CD4-positive, alpha-beta T cell treated with Interleukin-4 for 4 hours (primary cell): ENCODE measurements around the gene SMOC2.
"Not testable (repeated sequence)": the region's sequence is repeated elsewhere in the genome, so short reads cannot be mapped to it uniquely, and the experiment has no call there.

Source experiments
- DNase-seq: peaks from one replicate; pipeline ENCODE4 v3.0.0-alpha.2; 2020

SMOC2 gene

DNA sequence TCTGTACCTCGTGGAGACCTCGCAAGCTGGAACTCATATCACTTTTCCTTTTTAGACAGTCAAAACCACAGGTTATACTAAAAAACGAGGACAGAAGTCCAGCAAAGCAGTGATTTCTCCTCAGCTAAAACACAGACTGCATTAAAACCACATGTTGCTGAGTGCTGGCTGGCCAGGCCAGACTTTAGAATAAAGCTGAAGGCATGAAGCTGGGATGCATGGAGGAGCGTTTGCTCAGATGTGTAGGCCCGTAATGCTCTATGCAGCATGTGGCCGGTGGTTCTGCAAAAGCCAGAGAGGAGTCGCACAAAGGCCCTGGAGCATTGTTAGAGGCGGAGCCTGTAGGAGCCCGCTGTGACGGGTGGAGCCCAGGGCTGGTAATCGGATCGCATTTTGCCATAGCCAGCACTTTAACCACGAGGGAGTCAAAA is 83.6 kb downstream of the SMOC2 start:
- no peak for DNase-seq

DNA sequence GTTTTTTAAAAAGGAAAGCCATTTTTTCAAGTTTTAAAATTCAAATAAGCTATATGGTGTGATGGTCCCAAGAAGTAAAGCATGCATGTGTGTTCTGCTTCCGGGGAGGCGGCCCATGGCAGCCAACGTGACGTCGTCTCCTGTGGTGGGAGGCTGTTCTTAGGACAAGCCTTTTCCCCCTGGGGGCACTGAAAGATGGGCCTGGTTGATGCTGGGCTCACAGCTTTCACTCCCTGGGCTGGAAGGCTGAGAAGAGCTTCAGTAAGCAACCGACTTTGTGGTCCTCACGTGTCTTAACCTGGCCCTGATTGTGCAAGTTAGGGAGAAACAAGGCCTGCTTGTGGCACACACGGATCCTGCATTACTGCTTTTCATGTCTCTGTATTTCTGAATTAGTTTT is 84.1 kb downstream of the SMOC2 start:
- no peak for DNase-seq

DNA sequence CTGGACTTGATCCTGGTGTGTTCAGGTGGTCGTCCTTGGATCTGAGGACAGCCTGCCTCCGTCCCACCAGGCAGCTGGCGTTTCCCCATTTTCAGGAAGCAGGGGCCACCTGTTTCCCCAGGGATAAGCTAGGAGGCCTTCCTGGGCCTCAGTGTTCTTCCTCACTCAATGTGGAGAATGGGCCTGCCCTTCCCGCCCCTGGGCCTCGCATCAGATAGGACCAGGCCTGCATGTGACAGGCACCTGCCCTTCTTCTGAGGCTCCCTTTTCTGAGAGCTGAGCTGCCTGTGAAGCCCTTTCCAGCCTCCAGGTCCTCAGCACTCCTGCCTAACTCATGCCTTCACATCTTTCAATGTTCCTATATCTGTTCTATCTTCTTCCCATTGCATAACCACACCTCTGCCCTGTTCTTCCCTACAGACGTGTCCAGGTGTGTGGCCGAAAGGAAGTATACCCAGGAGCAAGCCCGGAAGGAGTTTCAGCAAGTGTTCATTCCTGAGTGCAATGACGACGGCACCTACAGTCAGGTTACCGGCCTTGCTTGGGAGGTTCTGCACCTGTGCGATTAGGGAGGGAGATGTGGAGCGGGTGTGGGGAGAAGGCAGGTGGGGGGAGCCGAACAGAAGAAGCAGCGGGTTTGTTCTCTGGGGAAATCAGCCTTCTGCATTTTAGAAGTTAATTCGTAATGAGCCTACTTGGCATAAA is 85.1 kb downstream of the SMOC2 start:
- DNase-seq: no peak

DNA sequence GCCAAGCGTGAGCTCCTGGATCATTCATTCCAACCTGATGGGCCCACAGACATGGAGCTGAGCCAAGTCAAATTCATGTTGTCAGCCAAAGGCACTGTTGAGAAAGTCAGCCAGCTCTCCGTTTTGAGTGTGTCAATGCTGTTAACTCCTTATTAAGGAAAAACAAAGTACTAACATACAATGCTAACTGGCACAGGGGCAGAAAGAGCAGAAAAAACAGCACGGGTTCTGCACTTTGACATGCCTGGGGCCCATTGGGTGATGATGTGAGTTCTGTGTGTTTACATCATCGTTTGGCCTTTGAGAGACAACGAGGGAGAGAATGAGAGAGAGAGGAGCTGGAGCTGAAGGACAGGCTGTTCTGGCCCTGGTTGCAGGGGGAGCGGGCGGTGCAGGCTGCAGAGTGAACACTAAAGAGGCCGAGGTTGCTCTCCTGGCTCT is 85.9 kb downstream of the SMOC2 start:
- no peak for DNase-seq

DNA sequence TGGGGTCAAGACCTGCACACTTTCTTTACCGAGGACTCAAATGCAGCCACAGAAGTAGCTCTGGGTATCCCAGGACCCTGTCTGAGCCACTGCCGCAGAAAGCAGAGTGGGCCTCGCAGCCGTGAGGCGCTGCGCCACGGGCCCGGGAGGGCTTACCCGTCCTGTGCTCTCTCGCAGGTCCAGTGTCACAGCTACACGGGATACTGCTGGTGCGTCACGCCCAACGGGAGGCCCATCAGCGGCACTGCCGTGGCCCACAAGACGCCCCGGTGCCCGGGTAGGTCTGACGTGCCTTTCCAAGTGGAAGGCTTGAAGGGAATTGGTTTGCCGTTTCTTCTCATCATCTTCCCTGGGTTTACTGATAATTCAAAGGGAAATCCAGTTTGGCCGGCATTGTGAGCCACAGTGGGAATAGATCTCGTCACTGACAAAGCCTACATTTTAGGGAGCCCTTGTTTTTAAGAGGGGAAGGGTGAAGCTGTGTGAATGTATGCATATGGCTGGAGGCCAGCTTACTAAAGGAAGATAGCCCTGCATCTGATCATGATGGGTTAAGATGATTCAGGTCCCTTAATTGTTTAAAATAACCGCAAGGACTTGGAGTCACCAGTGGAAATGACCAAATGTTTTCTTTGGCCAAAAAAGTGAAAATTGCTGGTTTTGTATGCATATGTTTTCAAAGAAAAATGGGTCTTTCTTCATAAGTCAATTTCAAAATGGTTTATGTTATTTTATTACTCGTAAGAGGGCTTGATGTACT is 86.6 kb downstream of the SMOC2 start:
- no peak for DNase-seq

DNA sequence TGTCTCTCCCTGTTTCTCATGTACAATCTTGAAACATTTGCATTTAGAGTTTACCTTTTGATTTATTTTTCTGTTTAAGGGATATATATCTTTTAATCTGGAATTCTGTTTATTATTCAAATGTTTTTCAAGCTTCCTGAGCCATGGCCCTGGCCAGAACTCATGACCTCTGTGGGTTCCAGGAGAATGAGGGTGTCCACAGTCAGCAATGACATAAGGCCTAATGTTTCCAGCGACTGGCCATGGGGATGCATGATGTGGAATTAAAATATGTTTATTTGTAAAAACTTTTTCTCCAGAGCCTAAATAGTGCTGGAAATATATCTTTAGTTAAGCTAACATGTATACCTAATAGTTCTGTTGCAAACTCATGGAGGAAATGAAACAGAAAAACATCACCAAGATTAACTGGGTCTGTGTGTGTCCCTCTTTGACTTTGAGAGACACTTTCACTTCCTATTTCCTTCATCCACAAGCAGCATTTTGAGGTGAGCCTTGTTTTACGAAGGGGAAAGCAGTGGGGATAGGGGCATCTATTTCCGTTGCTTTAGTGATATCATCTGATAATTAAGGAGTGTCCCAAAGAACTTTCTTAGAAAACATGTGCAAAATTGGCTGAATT is 87.6 kb downstream of the SMOC2 start:
- DNase-seq: no peak

DNA sequence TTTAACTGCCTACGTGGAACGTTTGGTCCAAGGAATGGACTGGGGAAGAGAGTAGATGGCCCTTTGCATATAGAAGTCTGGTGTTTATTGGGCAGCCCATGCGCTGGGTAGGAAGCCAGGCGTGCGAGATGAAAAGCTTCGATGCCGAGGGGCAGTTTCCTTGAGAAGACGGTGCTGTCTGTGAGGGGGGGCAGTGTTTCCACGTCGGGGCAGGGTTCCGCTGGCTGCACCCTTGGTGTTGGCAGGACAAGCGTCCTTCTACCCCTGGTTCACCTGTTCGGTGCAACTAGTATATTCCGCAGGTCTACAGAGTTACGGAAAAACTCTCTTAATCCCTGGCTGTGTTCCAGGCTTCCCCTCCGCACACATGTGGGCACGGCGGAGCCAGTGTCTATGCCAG is 88.2 kb downstream of the SMOC2 start:
- DNase-seq: no peak

DNA sequence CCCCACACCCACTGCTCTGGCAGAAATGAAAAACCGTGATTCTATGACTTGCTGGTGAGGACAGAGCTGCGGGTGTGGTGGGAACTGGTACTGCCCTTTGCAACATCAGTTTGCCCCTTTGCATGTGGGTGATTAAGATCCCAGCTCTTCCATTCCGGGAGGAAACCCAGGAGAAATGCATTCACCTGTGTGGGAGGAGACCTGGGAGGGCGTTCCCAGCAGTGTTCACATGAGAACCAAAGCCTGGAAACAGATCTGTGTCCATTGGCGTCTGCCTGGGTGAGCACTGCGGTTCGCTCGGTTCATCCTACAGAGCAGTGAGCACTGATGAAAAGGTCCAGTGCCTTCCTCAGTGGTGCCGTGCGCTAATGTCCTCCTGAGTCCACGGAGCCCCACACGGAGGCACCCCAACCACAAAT is 89.7 kb downstream of the SMOC2 start:
- DNase-seq: no peak

DNA sequence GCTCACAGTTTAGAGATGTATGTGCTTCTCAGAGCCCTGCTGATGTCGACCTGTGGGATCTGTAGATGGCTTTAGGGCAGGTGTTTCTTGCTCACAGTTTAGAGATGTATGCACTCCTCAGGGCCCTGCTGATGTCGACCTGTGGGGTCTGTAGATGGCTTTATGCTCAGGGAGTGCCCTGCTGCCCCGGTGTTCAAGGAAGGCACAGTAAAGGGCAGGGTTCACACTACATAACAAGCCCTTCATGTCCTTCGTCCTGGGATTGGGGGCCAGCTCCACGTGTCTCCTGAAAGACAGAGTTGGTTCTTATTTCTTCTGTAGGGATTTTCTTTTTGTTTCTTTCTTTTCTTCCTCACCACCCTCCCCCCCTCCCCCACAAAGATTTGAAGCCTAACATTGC is 91.1 kb downstream of the SMOC2 start:
- no peak for DNase-seq

DNA sequence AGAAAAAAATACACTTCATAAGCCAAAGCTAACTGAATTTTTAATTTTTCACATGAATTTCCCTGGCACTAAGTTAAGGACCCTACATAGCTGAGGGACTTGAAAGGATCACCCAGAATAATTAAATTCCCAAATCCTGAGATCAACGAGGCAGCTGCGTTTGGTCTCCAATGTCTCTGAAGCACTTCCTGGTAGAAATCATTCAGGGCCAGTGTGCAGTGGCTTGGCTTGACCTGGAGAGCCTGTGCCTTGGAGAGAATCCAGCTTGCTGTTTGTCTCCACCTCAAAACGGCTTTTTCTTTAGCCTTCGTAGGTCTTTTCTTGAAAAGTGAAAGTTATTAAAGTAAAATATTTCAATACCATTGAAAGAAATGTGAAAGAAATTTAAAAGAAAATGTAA is 92.4 kb downstream of the SMOC2 start:
- DNase-seq: no peak

DNA sequence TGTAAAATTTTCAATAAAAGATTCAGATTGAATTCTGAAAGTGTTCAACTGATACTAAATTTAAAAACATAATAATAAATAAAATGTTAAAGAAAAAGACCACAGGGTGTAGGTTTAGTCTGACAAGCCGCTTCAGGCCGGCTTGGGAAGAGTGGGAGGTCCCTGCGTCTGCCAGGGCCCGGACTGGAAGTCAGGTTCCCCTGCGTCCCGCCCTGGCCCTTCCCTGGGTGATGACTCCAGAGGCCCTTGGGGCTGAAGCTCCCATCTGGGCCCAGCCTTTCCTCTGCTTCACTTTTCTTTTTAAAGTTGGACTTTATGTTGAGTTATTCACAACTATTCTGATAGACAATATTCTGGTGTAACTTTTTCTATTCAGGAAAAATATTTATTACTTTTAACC is 93.3 kb downstream of the SMOC2 start:
- no peak for DNase-seq

DNA sequence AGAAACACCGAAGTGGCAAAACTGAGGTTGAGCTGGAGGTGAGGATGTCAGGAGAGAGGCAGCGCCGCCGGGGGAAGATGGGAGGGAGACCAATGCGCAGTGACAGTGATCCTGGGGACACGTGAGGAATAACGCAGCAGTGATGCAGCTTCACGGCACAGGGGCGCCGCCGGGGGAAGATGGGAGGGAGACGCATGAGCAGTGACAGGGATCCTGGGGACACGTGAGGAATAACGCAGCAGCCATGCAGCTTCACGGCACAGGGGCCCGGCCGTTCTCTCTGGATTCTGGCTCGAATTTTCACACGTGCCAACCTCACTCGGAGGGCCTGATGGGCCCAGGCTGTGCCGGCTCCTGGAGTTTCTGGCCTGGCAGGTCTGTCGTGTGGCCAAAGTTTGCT is 94.7 kb downstream of the SMOC2 start:
- no peak for DNase-seq

DNA sequence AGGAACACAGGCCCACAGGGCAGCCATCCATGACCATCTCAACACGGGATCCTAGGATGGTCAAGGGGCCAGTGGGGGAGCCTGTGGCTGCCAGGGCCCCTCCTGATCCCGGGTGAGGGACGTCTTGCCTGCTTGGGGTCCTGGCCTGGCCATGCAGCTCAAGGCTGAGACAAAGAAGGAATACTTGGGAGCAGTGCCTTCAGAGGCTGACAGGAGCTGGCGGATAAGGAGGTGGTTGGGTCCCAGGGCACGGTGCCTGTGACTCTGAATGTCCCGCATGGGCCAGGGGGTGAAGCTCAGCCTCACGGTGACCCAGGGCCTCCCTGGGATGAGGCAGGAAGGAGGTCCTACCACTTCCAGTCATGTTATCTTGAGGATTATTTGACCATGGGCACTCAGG is 95.2 kb downstream of the SMOC2 start:
- DNase-seq: no peak

DNA sequence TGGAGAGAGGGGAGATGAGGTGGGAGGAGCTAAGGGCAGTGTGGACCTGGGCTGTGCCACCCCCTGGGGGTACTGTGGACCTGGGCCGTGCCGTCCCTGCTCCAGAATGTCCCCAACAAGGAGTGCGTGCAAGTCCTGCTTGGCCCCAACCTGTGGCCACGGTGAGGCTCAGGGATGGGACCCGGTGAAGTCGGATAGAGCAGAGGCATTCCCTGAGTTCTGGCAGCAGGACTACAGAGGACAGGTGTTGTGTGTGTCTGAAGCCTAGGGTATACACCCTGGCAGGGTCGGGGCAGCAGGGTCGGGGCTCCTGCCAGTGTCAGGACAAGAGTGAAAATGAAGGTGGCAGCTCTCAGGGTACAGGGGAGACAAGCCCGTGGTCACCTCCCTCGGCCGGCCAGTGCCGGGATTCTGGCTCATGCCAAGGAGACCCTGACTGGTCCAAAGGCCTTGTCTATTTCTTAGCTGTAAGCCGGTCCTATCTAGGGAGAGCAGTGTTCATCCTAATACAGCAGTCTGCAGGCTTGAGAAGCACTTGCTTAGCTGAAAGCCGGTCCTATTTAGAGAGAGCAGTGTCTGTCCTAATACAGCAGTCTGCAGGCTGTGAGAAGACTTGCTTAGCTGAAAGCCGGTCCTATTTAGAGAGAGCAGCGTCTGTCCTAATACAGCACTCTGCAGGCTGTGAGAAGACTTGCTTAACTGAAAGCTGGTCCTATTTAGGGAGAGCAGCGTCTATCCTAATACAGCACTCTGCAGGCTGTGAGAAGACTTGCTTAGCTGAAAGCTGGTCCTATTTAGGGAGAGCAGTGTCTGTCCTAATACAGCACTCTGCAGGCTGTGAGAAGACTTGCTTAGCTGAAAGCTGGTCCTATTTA is 95.9 kb downstream of the SMOC2 start:
- no peak for DNase-seq

DNA sequence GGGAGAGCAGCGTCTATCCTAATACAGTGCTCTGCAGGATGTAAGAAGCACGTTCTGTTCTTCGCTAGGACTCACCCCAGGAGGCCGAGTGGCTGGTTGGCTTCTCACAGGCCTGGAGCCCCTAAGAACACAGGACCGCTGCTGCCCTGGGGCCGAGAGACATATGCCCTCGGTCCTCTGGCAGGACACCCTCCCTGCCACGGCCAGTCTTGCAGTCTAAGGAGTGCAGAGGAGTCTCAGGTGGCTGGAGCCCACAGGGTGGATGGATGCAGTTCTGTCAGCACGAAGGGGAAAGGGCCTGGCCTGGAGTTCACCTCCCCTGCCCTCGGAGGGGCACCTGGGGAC is 96.5 kb downstream of the SMOC2 start:
- DNase-seq: no peak

DNA sequence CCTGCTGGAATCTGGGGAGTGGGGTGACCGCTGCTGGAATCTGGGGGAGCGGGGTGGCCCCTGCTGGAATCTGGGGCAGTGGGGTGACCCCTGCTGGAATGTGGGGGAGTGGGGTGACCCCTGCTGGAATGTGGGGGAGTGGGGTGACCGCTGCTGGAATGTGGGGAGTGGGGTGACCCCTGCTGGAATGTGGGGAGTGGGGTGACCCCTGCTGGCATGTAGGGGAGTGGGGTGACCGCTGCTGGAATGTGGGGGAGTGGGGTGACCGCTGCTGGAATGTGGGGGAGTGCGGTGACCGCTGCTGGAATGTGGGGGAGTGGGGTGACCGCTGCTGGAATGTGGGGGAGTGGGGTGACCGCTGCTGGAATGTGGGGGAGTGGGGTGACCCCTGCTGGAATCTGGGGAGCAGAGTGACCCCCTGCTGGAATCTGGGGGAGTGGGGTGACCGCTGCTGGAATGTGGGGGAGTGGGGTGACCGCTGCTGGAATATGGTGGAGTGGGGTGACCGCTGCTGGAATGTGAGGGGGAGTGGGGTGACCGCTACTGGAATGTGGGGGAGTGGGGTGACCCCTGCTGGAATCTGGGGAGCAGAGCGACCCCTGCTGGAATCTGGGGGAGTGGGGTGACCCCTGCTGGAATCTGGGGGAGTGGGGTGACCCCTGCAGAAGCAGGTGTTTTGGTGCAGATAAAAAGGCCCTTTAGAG is 97.4 kb downstream of the SMOC2 start:
- not testable (repeated sequence) for DNase-seq

DNA sequence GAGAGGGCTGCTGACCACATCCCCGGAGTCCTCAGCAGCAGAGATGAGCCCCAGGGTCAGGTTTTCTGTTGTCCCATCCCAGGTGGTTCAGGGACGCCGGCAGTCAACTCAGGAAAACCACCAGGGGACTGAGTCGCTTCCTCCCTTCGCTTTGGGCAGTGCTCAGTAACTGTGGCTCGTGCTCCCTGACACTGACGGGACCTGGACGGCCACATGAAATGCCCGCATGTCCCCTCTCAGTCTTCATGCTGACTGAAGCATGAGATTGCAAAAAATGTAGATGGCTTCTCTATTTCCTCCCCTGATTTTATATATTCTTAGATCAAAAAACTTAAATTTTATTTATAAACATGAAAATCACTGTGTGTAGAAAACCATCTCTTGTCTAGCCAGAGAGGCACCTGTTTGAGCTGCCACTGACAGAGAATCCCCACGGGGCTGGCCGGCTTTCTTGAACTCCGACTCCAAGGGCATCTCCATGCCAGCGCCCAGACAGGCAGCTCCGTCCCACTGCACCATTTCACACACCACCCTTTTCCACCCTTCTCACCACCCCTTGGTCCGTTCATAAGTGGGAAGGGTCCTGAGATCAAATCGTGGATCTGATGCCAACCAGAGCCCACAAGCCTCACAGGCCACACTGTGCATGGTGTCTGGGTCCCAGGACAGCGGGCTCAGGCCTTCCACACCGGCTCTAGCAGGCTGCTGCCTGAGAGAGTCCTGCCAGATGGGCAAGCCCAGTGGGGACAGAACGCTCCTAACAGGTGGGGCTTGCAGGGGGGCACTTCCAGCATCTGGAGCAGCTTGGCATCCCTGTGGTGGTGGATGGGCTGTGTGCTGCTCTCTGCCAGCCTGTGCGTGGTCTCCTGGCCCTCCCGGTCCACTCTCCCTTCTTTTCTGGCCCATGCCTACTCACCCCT is 98.2 kb downstream of the SMOC2 start:
- no peak for DNase-seq

DNA sequence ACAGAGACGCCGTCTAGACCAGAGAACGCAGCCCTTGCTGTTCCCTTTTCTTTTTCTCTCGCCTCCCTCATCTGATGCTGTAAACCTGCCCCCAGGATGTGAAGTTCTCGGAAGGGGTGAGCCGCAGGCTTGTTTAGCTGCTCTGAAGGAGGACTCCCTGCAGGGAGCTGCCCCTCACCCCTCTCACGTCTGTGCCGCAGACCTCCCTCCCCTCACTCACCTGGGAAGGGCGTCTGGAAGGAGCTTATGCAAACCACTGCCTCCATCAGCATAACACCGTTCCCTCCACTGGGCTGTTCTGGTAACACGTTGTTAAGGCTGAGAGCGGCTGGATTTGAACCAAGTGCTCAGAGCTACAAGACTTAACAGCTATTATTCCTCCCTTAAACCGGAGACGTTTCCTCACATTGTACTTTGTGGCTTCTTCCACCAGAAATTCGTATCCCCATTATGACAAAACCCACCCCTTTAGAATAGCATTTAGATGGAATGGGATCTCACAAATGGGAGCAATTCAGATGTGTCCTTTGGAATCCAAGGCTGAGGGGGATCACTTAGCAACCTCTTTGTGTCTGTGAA is 99.8 kb downstream of the SMOC2 start:
- no peak for DNase-seq

DNA sequence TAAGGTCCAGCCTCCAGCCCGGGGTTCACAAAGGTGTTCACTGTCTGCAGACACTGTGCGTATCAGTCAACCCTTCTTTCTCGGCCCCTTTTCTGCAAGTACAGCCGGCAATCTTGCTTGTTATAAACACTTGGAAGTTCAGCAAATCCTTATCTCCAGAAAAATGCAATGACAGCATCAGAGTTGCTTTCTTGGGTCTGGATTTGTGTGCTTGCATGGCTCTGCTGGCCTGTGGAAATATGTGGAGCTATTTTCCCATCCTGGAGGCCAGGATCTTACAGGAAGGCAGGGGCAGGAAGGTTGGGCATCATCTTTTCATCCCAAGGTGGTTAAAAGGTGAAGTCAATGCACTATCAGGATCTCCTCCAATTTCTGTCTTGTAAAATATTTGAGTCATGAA is 100.3 kb downstream of the SMOC2 start:
- DNase-seq: no peak

DNA sequence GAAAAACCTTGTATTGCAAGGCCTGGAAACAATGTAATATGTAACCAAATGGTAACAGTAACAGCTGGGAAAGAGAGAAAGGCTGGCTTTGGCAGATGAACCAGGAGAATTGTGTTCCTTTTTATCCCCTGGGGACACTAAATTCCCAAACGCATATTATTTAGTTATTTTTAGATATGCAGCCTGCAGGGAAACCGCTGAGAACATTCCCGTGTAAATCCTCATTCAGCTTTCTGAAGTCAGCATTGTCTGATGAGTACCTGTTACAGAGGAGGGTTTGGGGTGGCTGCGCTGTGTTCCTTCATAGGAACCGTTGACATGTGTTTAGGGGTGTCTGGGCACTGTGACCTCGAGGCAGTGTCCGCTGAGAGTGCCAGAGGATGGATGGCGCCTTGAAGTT is 101.3 kb downstream of the SMOC2 start:
- DNase-seq: no peak

DNA sequence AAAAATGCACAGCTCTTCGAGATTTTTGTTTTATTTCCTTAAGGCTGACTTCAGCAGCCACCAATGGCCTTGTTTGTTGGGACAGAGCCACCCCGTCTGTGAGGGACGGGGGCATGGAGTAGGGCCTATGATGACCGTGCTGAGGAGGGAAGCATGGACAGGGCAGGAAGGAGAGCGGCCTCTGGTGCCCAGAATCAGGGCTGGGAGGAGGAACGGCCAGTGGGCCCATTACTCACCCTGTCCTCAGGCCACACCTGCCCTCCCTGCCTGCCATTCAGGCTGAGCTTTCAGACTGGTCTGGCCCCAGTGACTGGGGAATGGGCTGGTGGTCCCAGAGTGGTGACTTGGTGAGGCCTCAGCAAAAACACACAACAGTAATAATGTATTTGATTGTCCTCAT is 104.4 kb downstream of the SMOC2 start:
- DNase-seq: no peak
